ENCODE measurements around the gene ANAPC1.
"Not testable (repeated sequence)": the region's sequence is repeated elsewhere in the genome, so short reads cannot be mapped to it uniquely, and the experiment has no call there.

Gene ANAPC1, protein sequence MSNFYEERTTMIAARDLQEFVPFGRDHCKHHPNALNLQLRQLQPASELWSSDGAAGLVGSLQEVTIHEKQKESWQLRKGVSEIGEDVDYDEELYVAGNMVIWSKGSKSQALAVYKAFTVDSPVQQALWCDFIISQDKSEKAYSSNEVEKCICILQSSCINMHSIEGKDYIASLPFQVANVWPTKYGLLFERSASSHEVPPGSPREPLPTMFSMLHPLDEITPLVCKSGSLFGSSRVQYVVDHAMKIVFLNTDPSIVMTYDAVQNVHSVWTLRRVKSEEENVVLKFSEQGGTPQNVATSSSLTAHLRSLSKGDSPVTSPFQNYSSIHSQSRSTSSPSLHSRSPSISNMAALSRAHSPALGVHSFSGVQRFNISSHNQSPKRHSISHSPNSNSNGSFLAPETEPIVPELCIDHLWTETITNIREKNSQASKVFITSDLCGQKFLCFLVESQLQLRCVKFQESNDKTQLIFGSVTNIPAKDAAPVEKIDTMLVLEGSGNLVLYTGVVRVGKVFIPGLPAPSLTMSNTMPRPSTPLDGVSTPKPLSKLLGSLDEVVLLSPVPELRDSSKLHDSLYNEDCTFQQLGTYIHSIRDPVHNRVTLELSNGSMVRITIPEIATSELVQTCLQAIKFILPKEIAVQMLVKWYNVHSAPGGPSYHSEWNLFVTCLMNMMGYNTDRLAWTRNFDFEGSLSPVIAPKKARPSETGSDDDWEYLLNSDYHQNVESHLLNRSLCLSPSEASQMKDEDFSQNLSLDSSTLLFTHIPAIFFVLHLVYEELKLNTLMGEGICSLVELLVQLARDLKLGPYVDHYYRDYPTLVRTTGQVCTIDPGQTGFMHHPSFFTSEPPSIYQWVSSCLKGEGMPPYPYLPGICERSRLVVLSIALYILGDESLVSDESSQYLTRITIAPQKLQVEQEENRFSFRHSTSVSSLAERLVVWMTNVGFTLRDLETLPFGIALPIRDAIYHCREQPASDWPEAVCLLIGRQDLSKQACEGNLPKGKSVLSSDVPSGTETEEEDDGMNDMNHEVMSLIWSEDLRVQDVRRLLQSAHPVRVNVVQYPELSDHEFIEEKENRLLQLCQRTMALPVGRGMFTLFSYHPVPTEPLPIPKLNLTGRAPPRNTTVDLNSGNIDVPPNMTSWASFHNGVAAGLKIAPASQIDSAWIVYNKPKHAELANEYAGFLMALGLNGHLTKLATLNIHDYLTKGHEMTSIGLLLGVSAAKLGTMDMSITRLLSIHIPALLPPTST (N-terminal part only)

DNA sequence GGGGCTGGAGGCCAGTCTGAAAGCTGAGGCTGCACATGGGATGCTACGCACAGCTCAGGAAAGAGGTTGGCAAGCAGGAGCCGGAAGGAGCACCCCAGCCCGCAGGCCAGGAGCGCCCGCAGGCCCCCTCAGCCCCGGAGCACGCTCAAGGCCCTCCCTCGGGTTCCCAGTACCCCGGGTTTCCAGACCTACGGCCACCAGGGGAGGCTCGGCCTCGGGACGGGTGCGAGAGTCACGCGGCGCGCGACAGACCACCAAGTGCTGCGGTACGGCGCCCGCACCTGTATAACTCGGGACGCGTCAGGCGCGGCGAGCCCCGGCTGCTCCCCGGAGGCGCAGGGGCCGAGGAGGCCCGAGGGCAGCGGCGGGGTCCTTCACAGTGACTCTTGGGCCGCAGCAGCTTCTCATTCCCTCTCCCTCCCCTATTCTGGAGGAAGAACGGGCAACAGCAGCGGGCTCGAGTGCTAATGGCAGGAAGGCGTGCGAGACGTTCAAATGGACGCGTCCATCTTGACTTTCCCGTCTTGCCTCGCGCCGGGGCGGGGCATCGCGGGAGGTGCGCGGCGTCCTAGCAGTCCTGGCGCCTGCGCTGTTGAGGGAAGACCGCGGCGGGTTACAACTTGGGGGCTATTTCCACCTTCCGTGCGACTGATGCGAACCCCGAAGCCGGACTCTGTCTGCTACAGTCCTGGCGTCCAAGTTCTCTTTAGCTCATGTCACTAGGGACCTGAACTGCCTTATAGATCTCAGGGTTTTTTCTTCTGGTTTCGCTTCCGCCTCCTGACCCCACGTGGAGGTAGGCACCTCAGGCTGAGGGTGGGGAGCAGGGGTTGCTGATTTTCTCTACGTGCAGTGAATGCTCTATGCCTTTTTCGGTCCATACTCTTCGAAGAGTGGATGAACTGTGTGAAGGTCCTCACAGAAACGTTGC lies at the start of gene ANAPC1:
ANAPC1 (minus strand) TSS at position 533 of the 931 bp plus-strand sequence. CDS start 3,368 bp downstream, outside the sequence.
- peak; percentile 55 for DNase-seq

DNA sequence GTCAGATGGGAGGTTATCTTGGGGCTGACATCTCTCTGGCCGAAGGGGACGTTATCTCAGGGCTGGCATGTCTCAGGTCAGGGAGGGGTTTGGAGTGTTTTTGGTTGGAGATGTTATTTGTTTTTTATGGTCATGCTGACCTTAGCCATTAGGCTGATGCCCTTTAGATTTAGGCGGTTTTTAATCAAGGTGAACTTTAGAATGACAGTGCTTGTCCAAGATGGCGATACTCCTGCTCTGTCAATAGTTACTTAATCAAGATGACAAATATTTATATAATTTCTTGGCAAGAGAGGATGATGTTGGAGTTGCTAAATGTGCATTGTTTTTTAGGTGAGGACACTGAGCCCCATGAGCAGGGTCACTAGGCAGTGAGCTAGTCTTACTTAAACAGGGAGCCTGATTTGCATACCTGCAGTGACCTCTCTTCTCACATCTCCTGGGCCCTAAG lies 48.9 kb upstream of the ANAPC1 start:
- DNase-seq, result no peak

GRCh38 chr2:111930875-111931274 lies 46.9 kb upstream of the ANAPC1 start:
- no peak for DNase-seq

DNA sequence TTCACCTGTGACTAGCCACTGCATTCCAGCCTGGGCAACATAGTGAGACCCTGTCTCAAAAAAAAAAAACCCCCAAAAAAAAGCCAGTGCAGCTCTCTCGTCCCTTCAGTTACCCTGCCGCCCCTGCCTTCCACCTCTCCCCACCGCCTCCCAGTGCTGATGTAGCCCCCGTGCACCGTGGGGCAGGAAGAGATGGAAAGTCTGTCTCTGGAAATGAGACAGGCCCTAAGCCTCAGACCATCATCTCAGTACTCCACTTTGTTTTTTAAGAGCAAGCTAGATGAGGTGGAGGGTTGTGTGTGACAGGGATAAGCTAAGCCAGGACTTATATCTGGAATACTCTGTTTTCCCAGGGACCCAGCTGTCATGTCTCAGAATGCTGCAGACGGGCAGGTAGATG lies 46.4 kb upstream of the ANAPC1 start:
- no peak for DNase-seq

GRCh38 chr2:111927723-111928122 lies 43.7 kb upstream of the ANAPC1 start:
- no peak for DNase-seq

DNA sequence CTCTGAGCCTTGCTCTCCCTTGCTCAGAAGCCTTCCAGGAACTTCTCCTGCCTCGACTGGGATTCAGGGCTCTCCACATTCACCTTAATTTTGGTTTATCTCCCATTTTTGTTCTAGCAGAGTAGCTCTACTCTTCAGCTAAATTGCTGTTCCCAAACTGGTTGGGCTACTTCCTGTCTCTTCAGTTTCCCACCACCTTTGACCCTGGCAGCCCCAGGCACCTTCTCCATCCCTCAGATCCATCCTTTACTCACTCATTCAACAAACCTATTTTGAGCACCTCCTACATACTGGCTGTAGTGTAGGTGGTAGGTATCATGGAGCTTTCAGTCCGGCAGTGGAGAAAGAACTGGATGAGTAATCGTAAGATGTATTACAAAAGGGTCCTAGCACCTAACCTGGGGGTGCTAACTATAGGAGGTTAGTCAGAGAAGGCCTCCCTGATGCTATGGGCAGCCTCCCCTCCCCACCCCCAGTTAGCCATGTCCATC lies 40.7 kb upstream of the ANAPC1 start:
- no peak for DNase-seq

DNA sequence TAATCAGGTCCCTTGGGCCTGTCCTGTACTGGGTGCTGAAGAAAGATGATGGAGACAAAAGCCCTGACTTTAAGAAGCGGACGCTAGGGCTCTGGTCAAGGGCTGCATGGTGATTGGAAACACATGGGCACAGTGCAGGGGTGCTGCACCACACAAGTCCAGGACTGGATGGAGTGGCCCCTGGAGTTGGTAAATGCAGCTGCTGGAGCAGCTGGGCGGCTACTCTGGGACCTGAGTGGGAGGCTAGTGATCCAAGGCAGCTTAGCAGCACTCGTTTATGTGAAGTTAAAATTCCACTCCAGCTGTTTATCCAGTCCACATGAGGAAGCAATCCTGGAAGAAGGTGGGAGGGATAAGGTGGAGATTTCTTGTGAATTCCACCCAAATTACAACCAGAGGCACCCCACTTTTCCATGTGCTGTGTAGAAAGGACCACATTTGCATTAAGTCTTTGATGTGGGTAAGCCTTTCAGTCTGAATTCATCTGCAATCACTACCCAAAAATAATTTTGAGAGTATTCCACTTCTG lies 39.3 kb upstream of the ANAPC1 start:
- DNase-seq, result no peak

GRCh38 chr2:111919794-111920608 lies 36.0 kb upstream of the ANAPC1 start:
- DNase-seq, result no peak

DNA sequence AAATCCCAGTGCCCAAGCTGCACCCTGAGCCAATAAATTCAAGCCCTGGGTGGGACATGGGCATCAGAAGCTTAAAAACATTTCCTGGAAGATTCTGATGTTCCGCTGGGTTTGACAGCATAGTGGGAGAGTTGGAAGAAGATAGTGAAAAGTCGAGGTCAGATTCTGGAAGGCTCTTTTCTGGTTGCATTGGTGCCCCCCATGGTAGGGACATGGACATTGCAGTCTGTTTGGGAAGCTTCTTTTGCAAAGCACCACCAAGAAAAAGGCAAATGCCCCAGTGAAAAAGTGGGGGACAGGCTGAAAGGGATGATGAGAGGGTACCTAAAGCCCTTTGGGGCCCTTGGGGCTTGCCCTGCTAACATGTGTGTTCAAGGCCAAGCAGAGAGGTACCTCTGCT lies 35.4 kb upstream of the ANAPC1 start:
- no peak for DNase-seq

DNA sequence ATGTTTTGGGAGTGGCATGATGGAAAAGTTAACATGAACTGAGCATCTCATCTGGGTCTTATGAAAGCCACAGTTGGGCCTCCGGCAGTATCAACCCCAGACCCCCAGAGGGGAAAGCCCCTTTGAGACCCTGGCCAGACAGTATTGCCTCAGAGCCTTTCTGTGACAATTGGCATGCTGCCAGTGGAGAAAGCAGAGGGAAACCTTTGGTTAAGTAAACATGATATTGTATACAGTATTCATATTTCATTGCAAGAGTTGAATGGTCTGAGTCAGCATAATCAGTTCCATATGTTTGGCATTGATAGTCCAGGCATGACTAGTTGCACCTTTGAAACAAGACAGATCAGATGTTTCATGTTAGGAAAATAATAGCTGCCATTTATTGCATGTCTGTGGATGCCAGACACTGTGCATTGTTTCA lies 34.4 kb upstream of the ANAPC1 start:
- no peak for DNase-seq

- no peak for DNase-seq
Measured at GRCh38 chr2:111917106-111917505, 33.1 kb upstream of the ANAPC1 start.

- no peak for DNase-seq
Measured at GRCh38 chr2:111912547-111912946, 28.6 kb upstream of the ANAPC1 start.

DNA sequence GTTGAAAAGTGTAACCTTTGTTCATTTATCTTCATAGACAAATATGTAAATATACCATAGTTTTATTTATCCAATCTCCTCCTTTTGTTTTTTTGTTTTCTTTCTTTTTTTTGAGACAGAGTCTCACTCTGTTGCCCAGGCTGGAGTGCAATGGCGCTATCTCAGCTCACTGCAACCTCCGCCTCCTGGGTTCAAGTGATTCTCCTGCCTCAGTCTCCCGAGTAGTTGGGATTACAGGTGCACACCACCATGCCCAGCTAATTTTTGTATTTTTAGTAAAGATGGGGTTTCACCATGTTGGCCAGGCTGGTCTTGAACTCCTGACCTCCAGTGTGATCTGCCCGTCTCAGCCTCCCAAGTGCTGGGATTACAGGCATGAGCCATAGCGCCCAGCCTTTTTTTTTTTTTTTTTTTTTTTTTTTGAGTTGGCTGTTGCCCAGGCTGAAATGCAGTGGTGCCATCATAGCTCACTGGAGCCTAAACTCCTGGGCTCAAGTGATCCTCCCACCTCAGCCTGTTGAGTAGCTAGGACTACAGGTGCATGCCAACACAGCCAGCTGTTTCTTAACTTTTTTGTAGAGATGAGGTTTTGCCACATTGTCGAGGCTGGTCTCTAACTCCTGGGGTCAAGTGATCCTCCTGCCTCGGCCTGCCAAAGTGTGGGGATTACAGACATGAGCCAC lies 27.4 kb upstream of the ANAPC1 start:
- not testable (repeated sequence) for DNase-seq

GRCh38 chr2:111910609-111911277 lies 26.8 kb upstream of the ANAPC1 start:
- DNase-seq, result no peak

DNA sequence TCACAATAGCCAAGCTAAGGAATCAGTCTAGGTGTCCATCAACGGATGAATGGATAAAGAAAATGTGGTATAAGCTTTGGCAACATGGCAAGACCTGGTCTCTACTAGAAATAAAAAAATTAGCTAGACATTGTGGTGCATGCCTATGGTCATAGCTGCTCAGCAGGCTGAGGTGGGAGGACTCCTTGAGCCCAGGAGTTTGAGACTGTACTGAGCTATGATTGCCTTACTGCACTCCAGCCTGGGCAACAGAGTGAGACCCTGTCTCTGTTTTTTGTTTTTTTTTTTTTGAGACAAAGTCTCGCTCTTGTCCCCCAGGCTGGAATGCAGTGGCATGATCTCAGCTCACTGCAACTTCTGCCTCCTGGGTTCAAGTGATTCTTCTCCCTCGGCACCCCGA lies 26.0 kb upstream of the ANAPC1 start:
- DNase-seq, result not testable (repeated sequence)

DNA sequence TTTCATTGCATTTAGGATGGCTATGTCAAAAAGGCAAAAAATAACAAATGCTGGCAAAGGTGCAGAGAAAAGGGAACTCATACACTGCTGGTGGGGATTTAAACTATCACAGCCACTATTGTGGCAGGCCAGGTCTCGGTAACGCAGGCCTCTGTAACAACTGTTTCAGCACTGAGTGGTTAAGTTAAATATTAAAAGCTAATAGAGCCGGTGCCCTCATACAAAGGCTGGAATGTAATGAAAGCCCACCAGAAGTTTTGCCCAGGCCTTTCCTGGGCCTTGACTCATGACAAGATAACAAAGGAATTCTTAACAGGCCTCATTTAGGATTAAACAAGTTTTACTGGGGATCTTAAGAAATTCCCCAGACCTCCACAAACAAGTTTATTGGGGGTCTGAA lies 25.1 kb upstream of the ANAPC1 start:
- DNase-seq, result no peak

- no peak for DNase-seq
Measured at GRCh38 chr2:111908578-111908977, 24.6 kb upstream of the ANAPC1 start.

- no peak for DNase-seq
Measured at GRCh38 chr2:111905990-111906735, 22.2 kb upstream of the ANAPC1 start.

DNA sequence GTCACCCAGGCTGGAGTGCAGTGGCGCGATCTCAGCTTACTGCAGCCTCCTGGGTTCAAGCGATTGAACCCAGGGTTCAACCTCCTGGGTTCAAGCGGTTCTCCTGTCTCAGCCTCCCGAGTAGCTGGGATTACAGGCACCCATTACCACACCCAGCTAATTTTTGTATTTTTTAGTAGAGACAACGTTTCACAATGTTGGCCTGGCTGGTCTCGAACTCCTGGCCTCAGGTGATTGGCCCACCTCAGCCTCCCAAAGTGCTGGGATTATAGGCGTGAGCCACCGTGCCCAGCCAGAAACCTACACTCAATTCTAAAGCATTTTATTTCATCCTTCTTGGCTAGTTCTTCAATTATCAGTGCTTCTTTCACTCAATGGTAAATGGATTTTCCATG lies 21.5 kb upstream of the ANAPC1 start:
- DNase-seq, result not testable (repeated sequence)
